Stimulated activated CD4-positive, alpha-beta T cell treated with anti-CD3 and anti-CD28 coated beads, TNF-alpha, amount 100 ng/mL, for 1 hour (primary cell): Measurements from ENCODE around the gene CASP9.

Experiments
- DNase-seq, 3 donors: peaks; one replicate each; pipeline ENCODE4 v3.0.0-alpha.2; 2020; ENCODE audit warnings: low read depth in 3 of 3, low spot score in 1 of 3

CASP9 gene

DNA sequence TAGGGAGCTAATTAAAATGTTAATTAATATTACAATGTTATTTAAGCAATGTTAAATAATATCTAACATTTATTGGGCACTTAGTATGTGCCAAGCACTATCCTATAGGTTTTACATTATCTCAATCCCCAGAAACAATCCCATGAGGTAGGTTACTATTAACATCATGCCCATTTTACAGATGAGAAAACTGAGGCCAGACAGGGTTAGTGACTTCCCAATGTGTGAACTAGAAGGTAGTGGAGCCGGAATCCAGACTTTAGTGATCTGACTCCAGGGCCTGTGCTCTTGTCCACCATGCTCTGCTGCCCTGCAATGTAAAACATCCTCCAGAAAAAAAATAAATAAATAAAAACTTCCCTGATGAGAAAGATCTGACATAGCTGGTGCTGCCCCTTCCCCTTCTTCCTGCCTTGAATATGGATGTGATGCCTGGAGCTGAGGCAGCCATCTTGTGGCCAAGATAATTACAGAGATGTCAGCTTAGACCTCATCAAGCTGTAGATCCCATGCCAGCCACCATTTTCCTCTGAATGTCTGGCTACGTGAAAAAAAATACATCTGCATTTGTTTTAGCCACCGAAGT lies 75.0 kb downstream of the CASP9 start:
- no peak for DNase-seq

DNA sequence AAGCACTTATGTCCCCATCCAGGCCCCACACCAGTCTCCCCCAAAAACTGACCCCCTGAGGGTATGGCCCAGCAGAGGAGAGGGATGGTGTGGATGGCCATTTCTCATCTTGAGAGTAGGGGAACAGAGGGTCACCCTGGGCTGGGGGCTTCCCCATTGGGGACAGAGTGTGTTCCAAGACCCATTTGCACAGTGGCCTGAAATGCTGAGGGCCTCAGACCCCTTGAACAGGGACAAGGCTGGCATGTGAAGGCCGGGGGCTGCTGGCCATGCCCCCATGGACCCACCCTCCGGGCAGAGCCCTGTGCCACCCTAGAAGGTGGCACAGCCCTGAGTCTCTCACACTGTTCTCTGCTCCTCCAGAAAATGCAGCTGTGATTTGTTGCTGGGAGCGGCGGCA lies 77.8 kb downstream of the CASP9 start:
- no peak for DNase-seq

DNA sequence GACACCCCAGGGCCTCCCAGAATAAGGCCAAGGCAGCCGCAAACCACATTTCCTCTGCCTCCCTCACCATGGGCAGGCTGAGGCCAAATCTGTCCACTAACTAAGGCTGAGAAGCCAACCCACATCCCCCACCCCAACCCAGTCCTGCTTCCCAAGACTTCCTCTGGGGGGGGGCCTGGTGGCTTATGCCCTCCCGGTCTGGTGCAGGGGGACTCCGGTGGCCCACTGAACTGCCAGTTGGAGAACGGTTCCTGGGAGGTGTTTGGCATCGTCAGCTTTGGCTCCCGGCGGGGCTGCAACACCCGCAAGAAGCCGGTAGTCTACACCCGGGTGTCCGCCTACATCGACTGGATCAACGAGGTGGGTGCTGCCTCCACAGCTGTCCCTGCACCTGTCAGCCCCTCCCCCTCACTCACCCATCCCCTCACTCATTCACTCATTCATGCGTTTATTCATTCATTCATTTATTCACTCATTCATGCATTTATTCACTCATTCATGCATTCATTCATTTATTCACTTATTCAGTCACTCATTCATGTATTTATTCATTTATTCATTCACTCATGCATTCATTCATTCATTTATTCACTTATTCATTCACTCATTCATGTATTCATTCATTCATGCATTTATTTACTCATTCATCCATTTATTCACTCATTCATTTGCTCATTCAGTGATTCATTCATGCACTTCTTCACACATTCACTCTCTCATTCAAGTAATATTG lies 78.5 kb downstream of the CASP9 start:
- DNase-seq: no peak

DNA sequence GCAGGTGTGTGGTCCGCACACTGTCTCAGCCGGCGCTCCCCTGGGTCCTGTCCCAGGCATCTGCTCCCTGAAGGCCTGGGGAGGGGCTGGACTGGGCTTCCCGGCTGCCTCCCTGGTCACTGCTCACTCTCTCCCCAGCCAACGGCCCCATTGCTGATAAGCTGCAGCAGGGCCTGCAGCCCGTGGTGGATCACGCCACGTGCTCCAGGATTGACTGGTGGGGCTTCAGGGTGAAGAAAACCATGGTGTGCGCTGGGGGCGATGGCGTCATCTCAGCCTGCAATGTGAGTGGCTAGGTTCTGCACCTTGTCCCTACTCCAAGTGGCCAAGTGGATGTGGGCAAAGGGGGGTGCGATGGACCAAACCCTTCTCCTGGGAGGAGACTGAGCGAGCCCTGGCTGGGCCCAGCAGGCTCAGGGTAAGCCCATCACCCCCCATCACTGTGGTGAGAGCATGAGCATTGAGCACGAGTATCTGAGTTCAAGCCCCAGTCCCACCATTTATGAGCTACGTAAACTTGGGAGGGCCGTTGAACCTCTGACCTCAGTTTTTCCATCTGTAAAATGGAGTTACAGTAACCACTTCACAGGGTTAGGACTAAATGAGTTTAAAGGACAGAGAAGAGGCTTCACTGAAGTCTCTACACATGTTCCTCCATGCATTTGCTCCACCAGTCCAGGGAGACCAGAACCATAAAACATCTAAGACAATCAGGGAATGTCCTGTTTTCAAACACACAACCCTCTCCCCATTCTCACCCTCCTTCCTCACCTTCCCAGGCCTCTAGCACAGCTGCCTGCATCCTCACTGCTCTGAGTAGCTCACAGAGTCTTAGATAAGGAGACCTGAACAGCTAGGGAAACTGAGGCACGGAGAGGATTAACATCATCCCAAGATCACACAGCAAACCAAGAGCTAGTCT lies 79.3 kb downstream of the CASP9 start:
- no peak for DNase-seq

DNA sequence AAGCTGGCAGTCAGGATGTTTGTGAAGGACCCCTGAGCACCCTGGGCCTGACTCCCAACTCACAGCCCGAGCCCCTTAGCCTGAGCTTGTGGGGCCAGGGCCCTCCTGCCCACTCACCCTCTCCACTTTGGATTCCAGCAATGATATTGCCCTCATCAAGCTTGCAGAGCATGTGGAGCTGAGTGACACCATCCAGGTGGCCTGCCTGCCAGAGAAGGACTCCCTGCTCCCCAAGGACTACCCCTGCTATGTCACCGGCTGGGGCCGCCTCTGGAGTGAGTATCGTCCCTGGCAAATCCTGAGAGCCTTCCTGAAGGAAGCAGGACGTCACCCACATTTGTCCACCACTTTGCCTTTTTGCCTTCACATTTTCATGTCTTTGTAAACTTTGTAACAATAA lies 80.7 kb downstream of the CASP9 start:
- no peak for DNase-seq

DNA sequence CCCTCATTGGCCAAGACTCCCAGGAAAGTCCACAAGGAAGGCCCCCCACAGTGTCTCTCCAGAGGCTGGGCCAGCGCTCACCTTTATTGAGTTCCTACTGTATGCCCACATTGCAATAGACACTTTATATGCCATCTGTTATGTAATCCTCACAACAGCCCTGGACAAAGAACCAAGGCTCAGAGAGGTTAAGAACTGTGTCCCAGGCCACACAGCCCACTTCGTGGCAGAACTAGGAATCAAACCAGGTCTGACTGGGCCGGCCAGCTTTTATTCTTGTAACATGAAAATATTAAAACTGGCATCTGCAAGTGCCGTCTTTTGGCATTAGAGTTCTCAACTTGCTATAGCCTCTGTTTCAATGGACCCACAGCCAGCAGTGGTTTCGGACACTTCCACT lies 81.3 kb downstream of the CASP9 start:
- no peak for DNase-seq

DNA sequence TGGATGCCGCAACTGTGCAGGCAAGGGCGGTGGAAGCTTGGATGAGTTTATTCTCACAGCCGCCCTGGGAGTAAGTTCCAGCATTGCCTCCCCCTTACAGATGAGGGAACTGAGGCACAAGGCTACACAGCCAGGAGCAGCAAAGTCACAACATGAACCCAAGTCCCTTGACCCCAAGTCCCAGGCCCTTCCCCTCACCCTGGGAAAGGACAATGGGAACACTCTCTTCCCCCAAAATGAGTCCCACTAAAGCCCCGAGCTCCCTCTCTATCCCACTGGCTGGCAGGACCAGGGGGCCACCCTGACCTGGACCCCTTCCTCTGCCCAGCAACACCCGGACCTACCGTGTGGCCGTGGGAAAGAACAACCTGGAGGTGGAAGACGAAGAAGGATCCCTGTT lies 81.9 kb downstream of the CASP9 start:
- DNase-seq: no peak
